Esophagus squamous epithelium (tissue), 5 donors: ENCODE data around the gene CCDC159. TPM values are rescaled to one million over a fixed set of nuclear protein-coding genes. Genes with fewer than 3 reads are reported as not detected.
A peak's percentile ranks its signal among the peaks of the same experiment; 100 is the strongest.
"Not testable (repeated sequence)": the region's sequence is repeated elsewhere in the genome, so short reads cannot be mapped to it uniquely, and the experiment has no call there.

Experiments used
- DNase-seq: peaks from one replicate; lab custom pipeline; 2025; lab: John Stamatoyannopoulos, UW
- H3K27ac ChIP-seq, 4 donors: fragments of 200-600 bp; sonication (generic); one replicate each; pipeline ENCODE4 v1.5.1; 2016 to 2019; ENCODE audit warnings: mild to moderate bottlenecking in 1 of 4
- H3K27me3 ChIP-seq, 4 donors: fragments of 200-600 bp; sonication (generic); 1 replicate in 3 of 4; 2 replicates in 1 of 4; pipeline versions ENCODE4 v1.5.1 to v1.6.0; 2017 to 2021; ENCODE audit warnings: antibody characterized with exemption in 1 of 4
- H3K36me3 ChIP-seq, 3 donors: fragments of 200-600 bp; sonication (generic); one replicate each; pipeline ENCODE4 v1.5.1; 2016 to 2019
- H3K4me1 ChIP-seq, 3 donors: fragments of 200-600 bp; sonication (generic); one replicate each; pipeline ENCODE4 v1.5.1; 2017 to 2019
- H3K4me3 ChIP-seq, 4 donors: fragments of 200-600 bp; sonication (generic); 1 replicate in 3 of 4; 2 replicates in 1 of 4; pipeline ENCODE4 v1.5.1; 2016 to 2019; ENCODE audit warnings: mild to moderate bottlenecking in 2 of 4, moderate library complexity in 1 of 4
- H3K9me3 ChIP-seq, 3 donors: fragments of 200-600 bp; sonication (generic); one replicate each; pipeline ENCODE4 v1.5.1; 2016 to 2019
- CTCF ChIP-seq, 6 experiments: fragments of 450-650 bp in 4 of 6; fragments of 200-600 bp in 2 of 6; sonication (generic) in 2 of 6; IDR thresholded peaks; one replicate each; pipeline ENCODE4 v1.5.1; 2016 to 2019; ENCODE audit warnings: antibody characterized with exemption in 6 of 6, mild to moderate bottlenecking in 4 of 6, moderate library complexity in 4 of 6
- POLR2A ChIP-seq, 4 donors: fragments of 450-650 bp; IDR thresholded peaks; one replicate each; pipeline ENCODE4 v1.6.1; 2017; ENCODE audit warnings: antibody characterized with exemption in 4 of 4, mild to moderate bottlenecking in 4 of 4, moderate library complexity in 3 of 4
- WGBS, 2 donors: methylation state at CpG; one replicate each; pipeline ENCODE4 v1.1.5; 2018; 5-methylcytosine and 5-hydroxymethylcytosine counted together
- intact Hi-C: fragments of 100-400 bp; cut with DNase I; formaldehyde crosslinking; loops from one replicate; pipeline ENCODE4 v1.15.0; 2022
- total RNA-seq, 4 donors: library from RNA; depleted of rRNA; stranded (reverse); fragments of >200 nt; gene quantifications; one replicate each; pipeline ENCODE4 v1.1.0, GENCODE V29; 2016
- donor health status: DM: yes; HTN: yes; CAD: no.

Gene CCDC159
- total RNA-seq, 4 donors from 2014 or later = 5.7 to 17.7 (median 8.0) TPM

- Histone ChIP-seq H3K27me3 (no peaks in the 10 kb centered on the region), H3K36me3 (peaks cover 44 to 100% (median 67%) of the 10 kb centered on the region in 3 donors), H3K4me1 (peaks cover under 1 to 10% (median 1%) of the 10 kb centered on the region in 3 donors), H3K9me3 (no peaks in the 10 kb centered on the region), H3K4me3 (no peak overlapping the region), H3K27ac (no peak overlapping the region)
- intact Hi-C loops = no loop called here
- DNase-seq = no peak
- 94 to 95% methylated on average over 4 to 5 of the region's 5 CpGs for WGBS, 2 donors
- TF ChIP-seq POLR2A (IDR thresholded peaks at IDR 0.05) (no peak), CTCF (IDR thresholded peaks at IDR 0.05) (no peak)
Measured at GRCh38 chr19:11332822-11333221, 13.5 kb upstream of the CCDC159 start.

DNA sequence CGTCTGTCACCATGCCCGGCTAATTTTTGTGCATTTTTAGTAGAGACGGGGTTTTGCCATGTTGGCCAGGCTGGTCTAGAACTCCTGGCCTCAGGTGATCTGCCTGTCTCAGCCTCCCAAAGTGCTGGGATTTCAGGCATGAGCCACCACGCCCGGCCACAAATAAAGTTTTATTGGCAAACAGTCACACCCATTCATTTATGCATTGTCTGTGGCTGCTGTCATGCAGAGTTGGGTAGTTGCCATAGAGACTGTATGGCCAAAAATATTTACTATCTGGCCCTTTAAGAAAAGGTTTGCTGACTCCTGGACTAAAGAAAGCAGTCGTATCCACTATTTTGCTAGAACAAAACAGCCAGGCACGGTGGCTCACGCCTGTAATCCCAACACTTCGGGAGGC, 12.5 kb upstream of the CCDC159 start:
- H3K4me3 ChIP-seq, H3K9me3 ChIP-seq, intact Hi-C loops, DNase-seq, H3K27me3 ChIP-seq, H3K27ac ChIP-seq: not testable (repeated sequence)
- H3K4me1 ChIP-seq = peaks cover 11 to 20% (median 11%) of the 10 kb centered on the region in 3 donors
- 71 to 80% methylated on average over 1 to 7 of the region's 9 CpGs for WGBS, 2 donors
- H3K36me3 ChIP-seq = peaks cover 44 to 91% (median 58%) of the 10 kb centered on the region in 3 donors

- intact Hi-C loops = no loop called here
- Histone ChIP-seq H3K4me3 (no peak overlapping the region), H3K36me3 (peaks cover 44 to 73% (median 56%) of the 10 kb centered on the region in 3 donors), H3K27me3 (no peaks in the 10 kb centered on the region), H3K4me1 (peaks cover 15 to 37% (median 15%) of the 10 kb centered on the region in 3 donors), H3K27ac (no peak overlapping the region), H3K9me3 (no peaks in the 10 kb centered on the region)
- WGBS, 2 donors = 97% methylated on average over 8 of the region's 17 CpGs; no CpG with 5 or more reads in 1 of the 2 donors
- no peak for DNase-seq
- TF ChIP-seq CTCF (IDR thresholded peaks at IDR 0.05) (no peak), POLR2A (IDR thresholded peaks at IDR 0.05) (no peak)
Measured at GRCh38 chr19:11335449-11336146, 10.7 kb upstream of the CCDC159 start.

- peaks cover 42 to 67% (median 49%) of the 10 kb centered on the region in 3 donors for H3K36me3 ChIP-seq
Measured at GRCh38 chr19:11337080-11337479, 9.2 kb upstream of the CCDC159 start.

GRCh38 chr19:11338121-11338520, 8.2 kb upstream of the CCDC159 start:
- Histone ChIP-seq H3K27me3 (no peaks in the 10 kb centered on the region), H3K4me1 (peaks cover 15 to 43% (median 16%) of the 10 kb centered on the region in 3 donors), H3K4me3 (peak overlapping the region; percentile 80 to 98 (median 86)), H3K9me3 (no peaks in the 10 kb centered on the region), H3K27ac (peak overlapping the region; percentile 91 to 95 (median 93)), H3K36me3 (peaks cover 40 to 66% (median 40%) of the 10 kb centered on the region in 3 donors)
- TF ChIP-seq POLR2A (IDR thresholded peaks at IDR 0.05) = no peak
- TF ChIP-seq CTCF (IDR thresholded peaks at IDR 0.05) = no peak
- DNase-seq = no peak
- 40 to 59% methylated on average over 1 to 4 of the region's 7 CpGs for WGBS, 2 donors
- intact Hi-C loops = no loop called here

More at GRCh38 chr19:11337080-11337479, 9.2 kb upstream of the CCDC159 start:
- Histone ChIP-seq H3K27ac (no peak overlapping the region), H3K4me1 (peaks cover 15 to 37% (median 15%) of the 10 kb centered on the region in 3 donors), H3K4me3 (no peak overlapping the region), H3K9me3 (no peaks in the 10 kb centered on the region), H3K27me3 (no peaks in the 10 kb centered on the region)
- intact Hi-C loops = no loop called here
- TF ChIP-seq CTCF (IDR thresholded peaks at IDR 0.05) = no peak
- no peak for DNase-seq
- 77 to 78% methylated on average over 11 to 13 of the region's 14 CpGs for WGBS, 2 donors
